ENCODE data around the gene SLAMF1.

GRCh38 chr1:160637821-160638539, 8.9 kb downstream of the SLAMF1 start:
- TF ChIP-seq CTCF (IDR thresholded peaks at IDR 0.05) (no peak), POLR2A (IDR thresholded peaks at IDR 0.05) (no peak)

Data from lower leg skin (tissue), 3 donors.